NB4 (cell line): Measurements from ENCODE around the gene FAN1.

ENCODE experiments used
- DNase-seq: peaks from one replicate; pipeline ENCODE4 v3.0.0; 2010; ENCODE audit warnings: low read depth
- H3K4me3 ChIP-seq: one replicate; pipeline ENCODE4 v1.5.1; 2011; ENCODE audit warnings: mild to moderate bottlenecking, low read depth, low read length, moderate library complexity
- MYC ChIP-seq: IDR thresholded peaks from 2 replicates; pipeline ENCODE4 v1.6.1; 2011; ENCODE audit warnings: low read depth, low read length
- POLR2A ChIP-seq: IDR thresholded peaks from 2 replicates; pipeline ENCODE4 v1.6.1; 2011; ENCODE audit warnings: mild to moderate bottlenecking; ENCODE audit not compliant: insufficient read length; ENCODE audit errors: extremely low read depth
- TF ChIP-seq, protein P1 (sequence below): IDR thresholded peaks from 2 replicates; pipeline ENCODE4 v1.6.1; 2011; ENCODE audit warnings: low read depth, low read length
- TF ChIP-seq, protein P2 (sequence below): IDR thresholded peaks from one replicate; pipeline ENCODE4 v1.5.1; 2012; ENCODE audit warnings: low read depth, low read length

Gene FAN1

DNA sequence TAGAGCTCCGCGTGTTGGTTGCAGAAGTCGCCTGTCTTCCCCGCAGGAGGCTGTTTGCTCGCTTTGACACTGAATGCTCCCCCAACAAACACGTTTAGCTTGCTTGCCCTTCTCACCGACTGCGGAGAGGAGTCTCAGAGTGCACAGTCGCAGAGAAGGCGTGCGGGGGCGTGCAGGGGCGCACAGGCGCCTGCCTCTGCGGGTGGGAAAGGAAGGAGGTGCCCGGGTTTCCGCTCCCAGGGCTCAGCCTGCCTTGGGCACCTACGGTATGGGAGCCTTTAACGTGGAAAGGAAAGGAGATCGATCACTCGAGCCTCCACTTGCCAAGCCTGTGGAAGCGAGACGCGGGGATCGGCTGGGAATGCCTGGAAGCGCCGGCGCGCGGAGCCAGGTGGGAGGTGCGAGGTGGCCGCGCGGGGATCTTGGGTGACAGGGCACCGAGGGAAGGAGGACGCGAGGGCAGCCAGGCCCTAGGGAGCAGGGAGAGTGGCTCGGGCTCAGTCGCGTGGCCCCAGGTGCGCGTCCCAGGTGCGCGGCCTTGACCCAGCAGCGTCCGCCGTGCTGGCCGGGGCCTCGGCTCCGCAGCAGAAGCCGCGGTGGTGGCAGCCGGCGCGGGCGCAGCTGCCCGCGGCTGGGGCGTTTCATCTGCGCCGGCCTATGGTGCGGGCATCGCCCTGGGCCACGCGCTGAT lies at the start of gene FAN1:
Gene FAN1 (plus strand): TSS at position 419 of the 691 bp plus-strand sequence. CDS start 749 bp downstream, outside the sequence.
- DNase-seq, result peak; percentile 95
- TF ChIP-seq POLR2A, result peak; percentile 24
- TF ChIP-seq, protein P1, sequence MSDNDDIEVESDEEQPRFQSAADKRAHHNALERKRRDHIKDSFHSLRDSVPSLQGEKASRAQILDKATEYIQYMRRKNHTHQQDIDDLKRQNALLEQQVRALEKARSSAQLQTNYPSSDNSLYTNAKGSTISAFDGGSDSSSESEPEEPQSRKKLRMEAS, result peak; percentile 21
- no peak; the same call in none of the 2 replicates for TF ChIP-seq MYC
- TF ChIP-seq, protein P2, sequence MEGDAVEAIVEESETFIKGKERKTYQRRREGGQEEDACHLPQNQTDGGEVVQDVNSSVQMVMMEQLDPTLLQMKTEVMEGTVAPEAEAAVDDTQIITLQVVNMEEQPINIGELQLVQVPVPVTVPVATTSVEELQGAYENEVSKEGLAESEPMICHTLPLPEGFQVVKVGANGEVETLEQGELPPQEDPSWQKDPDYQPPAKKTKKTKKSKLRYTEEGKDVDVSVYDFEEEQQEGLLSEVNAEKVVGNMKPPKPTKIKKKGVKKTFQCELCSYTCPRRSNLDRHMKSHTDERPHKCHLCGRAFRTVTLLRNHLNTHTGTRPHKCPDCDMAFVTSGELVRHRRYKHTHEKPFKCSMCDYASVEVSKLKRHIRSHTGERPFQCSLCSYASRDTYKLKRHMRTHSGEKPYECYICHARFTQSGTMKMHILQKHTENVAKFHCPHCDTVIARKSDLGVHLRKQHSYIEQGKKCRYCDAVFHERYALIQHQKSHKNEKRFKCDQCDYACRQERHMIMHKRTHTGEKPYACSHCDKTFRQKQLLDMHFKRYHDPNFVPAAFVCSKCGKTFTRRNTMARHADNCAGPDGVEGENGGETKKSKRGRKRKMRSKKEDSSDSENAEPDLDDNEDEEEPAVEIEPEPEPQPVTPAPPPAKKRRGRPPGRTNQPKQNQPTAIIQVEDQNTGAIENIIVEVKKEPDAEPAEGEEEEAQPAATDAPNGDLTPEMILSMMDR, result no peak
- H3K4me3 ChIP-seq, result peak within 1 kb of the TSS; percentile 72

DNA sequence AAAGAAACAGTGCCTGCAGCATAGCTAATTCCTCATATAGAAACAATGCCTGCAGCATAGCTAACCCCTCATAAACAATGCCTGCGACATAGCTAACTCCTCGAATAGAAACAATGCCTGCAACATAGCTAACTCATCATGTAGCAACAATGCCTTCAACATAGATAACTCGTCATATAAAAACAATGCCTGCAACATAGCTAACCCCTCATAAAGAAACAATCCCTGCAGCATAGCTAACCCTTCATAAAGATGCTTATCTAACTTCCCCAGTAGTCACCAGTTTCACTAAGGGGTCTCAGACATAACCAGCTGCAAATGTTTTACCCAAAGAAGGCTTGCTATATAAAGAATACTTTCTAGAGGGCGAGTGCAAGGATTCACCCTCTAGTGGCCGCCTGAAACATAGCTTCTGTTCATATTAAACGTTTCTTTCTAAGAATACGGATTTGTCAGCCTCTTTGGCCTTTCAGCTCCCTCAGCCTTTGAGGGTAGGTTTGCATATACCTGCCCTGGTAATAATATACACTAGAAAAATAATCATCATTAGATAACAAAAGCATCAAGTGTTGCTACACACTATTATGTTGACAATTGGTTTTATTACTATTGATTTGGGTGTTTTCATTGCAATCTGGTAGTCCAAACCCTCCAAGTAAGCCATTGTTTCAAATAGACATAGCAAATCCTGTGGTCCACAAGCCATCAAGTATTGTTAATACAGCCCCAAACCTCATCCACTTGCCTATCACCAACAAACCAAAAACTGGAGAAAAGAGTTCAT lies 44.4 kb upstream of the FAN1 start:
- TF ChIP-seq MYC (no peak), POLR2A (no peak)
- TF ChIP-seq, protein P1, result no peak
- TF ChIP-seq, protein P2, result peak; percentile 51
- peak; percentile 39 for DNase-seq
- H3K4me3 ChIP-seq, result no peak overlapping the region

DNA sequence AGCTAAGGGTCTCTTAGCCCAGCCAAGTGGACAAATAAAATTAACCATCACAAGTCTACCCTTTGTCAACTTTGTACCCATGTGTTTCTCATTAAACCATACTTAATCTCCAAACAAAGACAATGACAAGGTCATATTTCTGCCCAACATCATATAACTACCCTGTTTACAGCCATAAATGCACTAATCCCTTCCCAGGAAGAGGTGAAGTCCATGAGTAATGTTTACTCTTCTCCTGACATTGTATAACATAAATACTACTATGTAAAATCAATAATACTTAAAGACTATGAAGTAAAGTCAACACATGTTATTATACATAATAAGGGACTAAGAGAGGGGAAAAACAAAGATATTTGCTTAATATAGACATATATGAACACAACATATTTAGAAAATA lies 38.5 kb upstream of the FAN1 start:
- no peak overlapping the region for H3K4me3 ChIP-seq

DNA sequence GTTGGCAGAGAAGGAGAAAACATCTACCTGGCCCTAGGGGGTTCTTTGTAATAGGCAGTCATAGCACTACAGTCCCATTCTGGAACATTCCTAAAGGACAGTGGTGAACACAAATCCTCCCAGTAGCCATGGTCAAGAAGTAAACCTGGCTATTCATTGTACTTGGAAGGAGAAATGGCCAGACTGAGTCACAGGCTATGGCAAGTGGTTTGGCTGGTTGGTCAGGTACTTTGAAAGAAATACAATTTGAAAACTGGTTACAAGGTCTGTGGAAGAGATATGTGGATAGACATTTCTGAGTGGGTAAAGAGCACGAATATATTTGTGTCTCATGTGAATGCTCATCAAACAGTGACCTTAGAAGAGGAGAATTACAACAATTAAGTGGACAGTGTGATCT lies 33.0 kb upstream of the FAN1 start:
- no peak for DNase-seq
- TF ChIP-seq, protein P2, result no peak
- TF ChIP-seq, protein P1, result no peak
- TF ChIP-seq POLR2A (no peak), MYC (no peak)
- no peak overlapping the region for H3K4me3 ChIP-seq

More for the DNA sequence above, 38.5 kb upstream of the FAN1 start:
- no peak for DNase-seq
- TF ChIP-seq, protein P1, result no peak
- no peak for TF ChIP-seq MYC
- no peak for TF ChIP-seq POLR2A
- TF ChIP-seq, protein P2, result no peak

DNA sequence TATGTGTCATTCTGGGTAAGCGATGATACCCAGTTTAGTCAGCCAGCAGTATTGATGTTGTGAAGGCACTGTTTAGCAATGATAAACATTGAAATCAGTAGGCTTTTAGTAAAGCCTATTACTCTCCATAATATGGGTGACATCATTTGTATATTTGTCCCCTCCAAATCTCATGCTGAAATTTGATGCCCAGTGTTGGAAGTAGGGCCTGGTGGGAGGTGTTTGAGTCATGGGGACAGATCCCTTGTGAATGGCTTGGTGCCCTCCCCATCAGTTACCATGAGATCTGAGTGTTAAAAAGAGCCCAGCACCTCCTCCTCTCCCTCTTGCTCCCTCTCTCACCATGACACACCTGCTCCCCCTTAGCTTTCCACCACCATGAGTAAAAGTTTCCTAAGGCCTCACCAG lies 31.4 kb upstream of the FAN1 start:
- H3K4me3 ChIP-seq, result no peak overlapping the region
- TF ChIP-seq MYC (no peak), POLR2A (no peak)
- TF ChIP-seq, protein P2, result no peak
- TF ChIP-seq, protein P1, result no peak
- DNase-seq, result no peak
